ENCODE data around the gene ARRB1.

Gene ARRB1

GRCh38 chr11:75214411-75214821 is 137.0 kb downstream of the ARRB1 start:
- Histone ChIP-seq H3K36me3 (ENCODE audit: low read depth) (no peaks in the 10 kb centered on the region), H3K27ac (ENCODE audit: poor library complexity, severe bottlenecking) (no peak overlapping the region), H3K4me1 (ENCODE audit: insufficient read depth, poor library complexity, severe bottlenecking) (no peaks in the 10 kb centered on the region), H3K9me3 (ENCODE audit: severe bottlenecking) (no peaks in the 10 kb centered on the region), H3K4me3 (ENCODE audit: severe bottlenecking) (no peak overlapping the region), H3K27me3 (ENCODE audit: insufficient read depth, poor library complexity, severe bottlenecking) (no peaks in the 10 kb centered on the region)
- TF ChIP-seq, protein P1, sequence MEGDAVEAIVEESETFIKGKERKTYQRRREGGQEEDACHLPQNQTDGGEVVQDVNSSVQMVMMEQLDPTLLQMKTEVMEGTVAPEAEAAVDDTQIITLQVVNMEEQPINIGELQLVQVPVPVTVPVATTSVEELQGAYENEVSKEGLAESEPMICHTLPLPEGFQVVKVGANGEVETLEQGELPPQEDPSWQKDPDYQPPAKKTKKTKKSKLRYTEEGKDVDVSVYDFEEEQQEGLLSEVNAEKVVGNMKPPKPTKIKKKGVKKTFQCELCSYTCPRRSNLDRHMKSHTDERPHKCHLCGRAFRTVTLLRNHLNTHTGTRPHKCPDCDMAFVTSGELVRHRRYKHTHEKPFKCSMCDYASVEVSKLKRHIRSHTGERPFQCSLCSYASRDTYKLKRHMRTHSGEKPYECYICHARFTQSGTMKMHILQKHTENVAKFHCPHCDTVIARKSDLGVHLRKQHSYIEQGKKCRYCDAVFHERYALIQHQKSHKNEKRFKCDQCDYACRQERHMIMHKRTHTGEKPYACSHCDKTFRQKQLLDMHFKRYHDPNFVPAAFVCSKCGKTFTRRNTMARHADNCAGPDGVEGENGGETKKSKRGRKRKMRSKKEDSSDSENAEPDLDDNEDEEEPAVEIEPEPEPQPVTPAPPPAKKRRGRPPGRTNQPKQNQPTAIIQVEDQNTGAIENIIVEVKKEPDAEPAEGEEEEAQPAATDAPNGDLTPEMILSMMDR (IDR thresholded peaks at IDR 0.05; ENCODE audit: poor library complexity, severe bottlenecking): peak; percentile 27
- DNase-seq (ENCODE audit: low spot score) (peak; percentile 81), ATAC-seq (ENCODE audit: low read depth) (peak; percentile 87)
